WTC11 (cell line): Measurements from ENCODE around the gene FLCN.

Source experiments
- AFF4 ChIP-seq: sonication (generic); formaldehyde crosslinking; IDR thresholded peaks from 2 replicates; pipeline ENCODE4 v1.8.1; 2023; ENCODE audit warnings: mild to moderate bottlenecking, missing genetic modification reagents, borderline replicate concordance
- CTCF ChIP-seq: fragments of 200-600 bp; IDR thresholded peaks from 2 replicates; pipeline ENCODE4 v1.8.0; 2022; ENCODE audit warnings: antibody characterized with exemption
- E2F1 ChIP-seq: sonication (generic); formaldehyde crosslinking; IDR thresholded peaks from 2 replicates; pipeline ENCODE4 v1.8.0; 2022; ENCODE audit warnings: mild to moderate bottlenecking, missing genetic modification reagents
- E2F5 ChIP-seq: sonication (generic); formaldehyde crosslinking; IDR thresholded peaks from 2 replicates; pipeline ENCODE4 v1.8.1; 2022; ENCODE audit warnings: mild to moderate bottlenecking, moderate library complexity, missing genetic modification reagents
- ESRRA ChIP-seq: sonication (generic); formaldehyde crosslinking; IDR thresholded peaks from 2 replicates; pipeline ENCODE4 v1.8.1; 2022; ENCODE audit warnings: mild to moderate bottlenecking, missing genetic modification reagents, borderline replicate concordance
- ETV6 ChIP-seq: sonication (generic); formaldehyde crosslinking; IDR thresholded peaks from 2 replicates; pipeline ENCODE4 v1.8.1; 2022; ENCODE audit warnings: mild to moderate bottlenecking, missing genetic modification reagents
- FOXK1 ChIP-seq: sonication (generic); formaldehyde crosslinking; IDR thresholded peaks from 2 replicates; pipeline ENCODE4 v1.8.0; 2022; ENCODE audit warnings: mild to moderate bottlenecking, moderate library complexity, missing genetic modification reagents
- GRHL2 ChIP-seq: fragments of 250-450 bp; sonication (Bioruptor Pico); IDR thresholded peaks from 2 replicates; pipeline ENCODE4 v1.8.0; 2022; ENCODE audit warnings: mild to moderate bottlenecking, moderate library complexity; ENCODE audit not compliant: insufficient replicate concordance, severe bottlenecking
- ZNF281 ChIP-seq: sonication (generic); formaldehyde crosslinking; IDR thresholded peaks from 2 replicates; pipeline ENCODE4 v1.8.0; 2023; ENCODE audit warnings: mild to moderate bottlenecking, missing genetic modification reagents

GRCh38 chr17:17191961-17192381 is 45.0 kb downstream of the FLCN start:
- TF ChIP-seq E2F1 (no peak), ETV6 (CRISPR knock-in tag) (no peak), ZNF281 (CRISPR knock-in tag) (no peak), CTCF (no peak), ESRRA (no peak), AFF4 (CRISPR knock-in tag) (no peak), FOXK1 (CRISPR knock-in tag) (no peak), GRHL2 (CRISPR knock-in tag) (no peak), E2F5 (no peak)
